Measurements from ENCODE around the gene HCK. TPM values are rescaled to one million over a fixed set of nuclear protein-coding genes. Genes with fewer than 3 reads are reported as not detected.

HCK gene
- total RNA-seq, 1 experiment from 2014 or later: 1.3 TPM

DNA sequence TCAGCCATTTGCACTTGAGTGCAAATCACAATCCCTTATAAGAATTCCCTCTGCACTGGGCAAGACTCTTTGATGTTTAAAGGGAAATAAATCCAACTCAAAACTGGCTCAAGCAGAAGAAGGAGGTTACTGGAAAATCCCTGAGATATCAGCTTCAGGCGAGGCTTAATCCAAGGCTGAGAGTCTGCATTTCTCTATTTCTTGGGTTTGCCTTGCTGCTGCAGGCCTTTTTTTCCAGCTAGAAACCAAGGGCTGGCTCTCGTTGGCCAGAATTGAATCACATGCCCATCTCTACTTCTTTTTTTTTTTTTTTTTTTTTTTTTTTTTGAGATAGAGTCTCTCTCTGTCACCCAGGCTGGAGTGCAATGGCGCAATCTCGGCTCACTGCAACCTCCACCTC, 11.7 kb downstream of the HCK start:
- Mint-ChIP-seq H3K36me3 (no peaks in the 10 kb centered on the region), H3K9me3 (no peaks in the 10 kb centered on the region), H3K4me3 (no peak overlapping the region), H3K27me3 (ENCODE audit: low read depth) (peaks cover 13% of the 10 kb centered on the region), H3K4me1 (peaks cover 10% of the 10 kb centered on the region), H3K27ac (no peak overlapping the region)
- DNase-seq (ENCODE audit: low spot score) (no peak), ATAC-seq (no peak)
- ChIA-PET POLR2A (interaction anchor here (0.7 to 1.1 kb wide), 2 partner anchors 8 to 96 kb away, joined by 5 to 9 read pairs; partner anchors contain the start of gene XKR7), CTCF (interaction anchor here (1.1 kb wide), 1 partner anchor 211 kb away, joined by 5 read pairs; no protein-coding TSS in a partner anchor)
- no peak for TF ChIP-seq MAX (CRISPR knock-in tag; IDR thresholded peaks at IDR 0.05)
- TF ChIP-seq ZNF121 (CRISPR knock-in tag; IDR thresholded peaks at IDR 0.05): no peak
- TF ChIP-seq MYBL2 (CRISPR knock-in tag; IDR thresholded peaks at IDR 0.05): no peak
- TF ChIP-seq GABPB1 (CRISPR knock-in tag; IDR thresholded peaks at IDR 0.05): no peak
- TF ChIP-seq PRDM15 (CRISPR knock-in tag; IDR thresholded peaks at IDR 0.05): no peak
- TF ChIP-seq IRF1 (CRISPR knock-in tag; IDR thresholded peaks at IDR 0.05): no peak
- no peak for TF ChIP-seq ERG (CRISPR knock-in tag; IDR thresholded peaks at IDR 0.05)
- no peak for TF ChIP-seq ZNF512 (CRISPR knock-in tag; IDR thresholded peaks at IDR 0.05; ENCODE audit: borderline replicate concordance)
- no peak for TF ChIP-seq IRF2 (CRISPR knock-in tag; IDR thresholded peaks at IDR 0.05; ENCODE audit: borderline replicate concordance, low read depth)
- TF ChIP-seq CTCF (IDR thresholded peaks at IDR 0.05): no peak
- TF ChIP-seq NR3C1 (CRISPR knock-in tag; conservative IDR thresholded peaks at IDR 0.05; ENCODE audit: low read depth): no peak
- no peak for TF ChIP-seq ESRRA (CRISPR knock-in tag; IDR thresholded peaks at IDR 0.05; ENCODE audit: borderline replicate concordance)
- no peak for TF ChIP-seq ARID4B (CRISPR knock-in tag; IDR thresholded peaks at IDR 0.05; ENCODE audit: borderline replicate concordance)
- no peak for TF ChIP-seq SP1 (CRISPR knock-in tag; conservative IDR thresholded peaks at IDR 0.05)
- no peak for TF ChIP-seq GRHL2 (CRISPR knock-in tag; IDR thresholded peaks at IDR 0.05; ENCODE audit: insufficient replicate concordance, severe bottlenecking)
- TF ChIP-seq, protein P1, sequence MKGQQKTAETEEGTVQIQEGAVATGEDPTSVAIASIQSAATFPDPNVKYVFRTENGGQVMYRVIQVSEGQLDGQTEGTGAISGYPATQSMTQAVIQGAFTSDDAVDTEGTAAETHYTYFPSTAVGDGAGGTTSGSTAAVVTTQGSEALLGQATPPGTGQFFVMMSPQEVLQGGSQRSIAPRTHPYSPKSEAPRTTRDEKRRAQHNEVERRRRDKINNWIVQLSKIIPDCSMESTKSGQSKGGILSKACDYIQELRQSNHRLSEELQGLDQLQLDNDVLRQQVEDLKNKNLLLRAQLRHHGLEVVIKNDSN (CRISPR knock-in tag; IDR thresholded peaks at IDR 0.05): no peak
- TF ChIP-seq EMX1 (CRISPR knock-in tag; IDR thresholded peaks at IDR 0.05): no peak
- no peak for TF ChIP-seq FOXK1 (CRISPR knock-in tag; IDR thresholded peaks at IDR 0.05)
- no peak for TF ChIP-seq AFF4 (CRISPR knock-in tag; IDR thresholded peaks at IDR 0.05; ENCODE audit: borderline replicate concordance)

Data from WTC11 (cell line).